Colonic mucosa (tissue), 2 donors: ENCODE data around the gene AACS. TPM values are rescaled to one million over a fixed set of nuclear protein-coding genes. Genes with fewer than 3 reads are reported as not detected.

Source experiments
- total RNA-seq, 2 donors: library from RNA; stranded (reverse); fragmentation: NEBNext Ultra II Directional in 1 of 2; extraction: Animal tissue kit (Norgen Biotek cat#: 25700) in 1 of 2; gene quantifications; one replicate each; pipeline ENCODE4 v1.2.1, GENCODE V29; 2021
- donor health status: DM: no; HTN: no; CAD: no.
- donor health status: DM: no; HTN: no; CAD: no.

Gene AACS
- total RNA-seq, 2 donors from 2014 or later, result 50.7 to 58.1 TPM

Other genes starting within 250 kb of the AACS start
- 10 to 100 TPM; 44.9 to 83.1 TPM for gene SCARB1, start 201.6 kb upstream of the AACS start, total RNA-seq
- 1,000 to 10,000 TPM in 1 of 2 donors, 100 to 1,000 TPM in 1; 903 to 1,043 TPM for gene UBC, start 150.8 kb upstream of the AACS start, total RNA-seq
- 10 to 100 TPM; 11.0 to 26.9 TPM for gene DHX37, start 76.3 kb upstream of the AACS start, total RNA-seq
- 10 to 100 TPM; 50.3 to 81.5 TPM for gene BRI3BP, start 71.8 kb upstream of the AACS start, total RNA-seq
- 1 to 10 TPM in 1 of 2 donors, under 1 TPM in 1; 0.57 to 1.2 TPM for gene TMEM132B, start 121.0 kb downstream of the AACS start, total RNA-seq